KOPT-K1 (cell line): ENCODE results near the gene CC2D1B.

Source experiments
- H3K27ac ChIP-seq: fragments of 200-600 bp; sonication (generic); 2 replicates; pipeline ENCODE4 v1.5.1; 2016; ENCODE audit warnings: antibody characterized with exemption, mild to moderate bottlenecking, low read depth, low read length; ENCODE audit not compliant: poor library complexity, severe bottlenecking
- H3K36me3 ChIP-seq: fragments of 200-600 bp; sonication (generic); 2 replicates; pipeline ENCODE4 v1.5.1; 2017; ENCODE audit warnings: antibody characterized with exemption, mild to moderate bottlenecking, low read length, moderate library complexity; ENCODE audit not compliant: insufficient read depth
- H3K9me3 ChIP-seq: fragments of 200-600 bp; sonication (generic); 2 replicates; pipeline ENCODE4 v1.5.1; 2017; ENCODE audit warnings: antibody characterized with exemption, low read length, mild to moderate bottlenecking; ENCODE audit not compliant: insufficient read depth, poor library complexity, severe bottlenecking

CC2D1B gene

DNA sequence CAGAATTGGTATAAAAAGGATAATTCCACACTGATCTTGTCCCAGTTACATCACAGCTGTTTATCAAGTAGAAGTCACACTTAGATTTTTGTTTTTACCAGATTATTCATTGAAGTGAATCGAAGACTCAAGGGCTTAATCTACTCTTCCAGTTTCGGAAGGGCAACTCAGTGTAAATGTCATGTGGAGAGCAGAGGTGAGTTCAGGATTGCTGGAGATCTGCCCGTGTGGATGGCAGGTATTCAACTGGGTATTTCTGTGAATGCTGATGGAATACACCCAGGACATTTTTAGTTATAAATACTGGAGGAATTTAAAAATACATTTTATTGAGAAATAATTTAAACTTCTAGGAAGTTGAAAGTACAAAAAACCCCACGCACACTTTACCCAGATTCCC, 19.4 kb downstream of the CC2D1B start:
- no peaks in the 10 kb centered on the region for H3K9me3 ChIP-seq
- peaks cover 12% of the 10 kb centered on the region for H3K36me3 ChIP-seq
- H3K27ac ChIP-seq: no peak overlapping the region

DNA sequence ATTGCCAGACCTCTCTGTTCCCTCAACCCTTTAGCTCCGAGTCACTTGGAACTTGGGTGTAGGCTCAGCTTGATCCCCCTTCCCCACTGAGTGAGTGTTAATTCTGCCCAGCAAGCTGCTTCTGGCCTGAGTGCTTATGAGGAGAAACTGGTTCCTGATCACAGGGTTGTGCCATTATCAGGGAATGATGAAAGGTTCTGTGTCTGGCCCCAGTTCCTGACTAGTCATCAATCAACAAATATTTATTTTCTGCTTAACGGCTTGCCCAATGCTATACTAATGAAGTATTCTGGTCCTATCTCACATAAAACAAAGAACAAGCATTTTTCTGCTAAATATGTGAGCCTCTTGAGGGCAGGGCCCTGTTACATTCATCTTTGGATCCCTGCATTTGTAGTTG, 20.8 kb downstream of the CC2D1B start:
- Histone ChIP-seq H3K9me3 (no peaks in the 10 kb centered on the region), H3K36me3 (no peaks in the 10 kb centered on the region), H3K27ac (no peak overlapping the region)

DNA sequence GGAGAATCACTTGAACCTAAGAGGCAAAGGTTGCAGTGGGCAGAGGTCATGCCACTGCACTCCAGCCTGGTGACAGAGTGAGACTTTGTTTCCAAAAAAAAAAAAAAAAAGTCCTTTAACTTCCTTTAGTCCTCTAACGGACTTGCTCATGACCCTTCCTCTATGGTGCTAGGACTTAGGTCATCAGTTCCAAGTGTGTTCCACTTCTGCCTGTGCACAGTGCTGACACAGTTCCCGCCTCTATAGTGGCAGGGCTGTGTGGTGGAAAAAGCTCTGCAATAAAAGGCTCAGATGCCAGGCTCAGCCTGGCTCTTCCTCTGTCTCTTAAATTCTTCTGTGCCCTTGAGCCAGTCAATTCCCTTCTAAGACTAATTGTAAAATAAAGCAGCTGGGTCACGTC, 22.0 kb downstream of the CC2D1B start:
- no peaks in the 10 kb centered on the region for H3K9me3 ChIP-seq
- no peak overlapping the region for H3K27ac ChIP-seq
- no peaks in the 10 kb centered on the region for H3K36me3 ChIP-seq

DNA sequence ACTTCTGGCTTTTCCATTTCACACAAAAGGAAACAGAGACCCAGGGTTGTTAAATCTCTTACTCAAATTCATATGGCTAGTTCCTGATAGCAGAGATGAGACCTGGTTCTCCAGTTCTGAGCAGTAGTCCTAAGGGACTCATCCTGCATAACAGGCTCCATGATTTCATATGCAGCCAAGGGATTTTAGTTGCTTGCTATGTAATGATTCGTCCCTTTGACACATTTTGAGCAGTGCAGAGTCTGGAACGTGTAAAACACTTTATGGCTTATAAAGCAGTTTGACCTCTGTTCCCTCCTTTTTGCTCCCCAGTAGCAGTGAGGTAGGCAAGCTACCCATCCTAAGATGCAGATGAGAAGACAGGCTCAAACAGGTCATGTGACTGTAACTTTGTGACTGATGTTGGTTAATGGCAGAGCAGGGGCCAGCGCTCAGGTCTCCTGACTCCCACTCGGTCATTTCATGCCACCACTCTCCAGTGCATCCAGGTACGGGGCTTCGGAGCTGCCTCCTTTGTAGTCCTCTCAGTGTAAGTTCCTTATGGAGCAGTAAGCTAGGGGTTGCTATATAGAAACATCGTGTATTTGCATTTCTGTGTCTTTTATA, 24.2 kb downstream of the CC2D1B start:
- Histone ChIP-seq H3K27ac (no peak overlapping the region), H3K36me3 (no peaks in the 10 kb centered on the region), H3K9me3 (no peaks in the 10 kb centered on the region)

DNA sequence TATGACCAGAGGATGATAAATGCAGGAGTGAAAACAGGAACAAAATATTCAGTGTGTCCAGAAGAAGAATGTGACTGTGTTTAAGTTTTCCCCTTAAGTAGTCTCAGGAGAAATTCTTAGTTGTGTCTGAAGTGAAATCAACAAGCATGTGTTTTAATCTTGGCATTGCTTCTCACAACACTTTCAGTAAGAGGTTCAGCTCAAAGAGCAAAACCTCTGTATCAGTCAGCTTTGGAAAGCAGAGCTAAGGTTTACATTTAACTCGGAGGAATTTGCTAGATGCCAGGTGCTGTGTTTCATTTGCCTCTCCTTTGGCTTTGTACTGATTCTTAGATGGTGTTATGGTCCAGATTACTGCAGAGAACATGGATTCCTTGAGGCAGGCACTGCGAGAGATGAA, 28.6 kb downstream of the CC2D1B start:
- Histone ChIP-seq H3K36me3 (no peaks in the 10 kb centered on the region), H3K27ac (no peak overlapping the region)

DNA sequence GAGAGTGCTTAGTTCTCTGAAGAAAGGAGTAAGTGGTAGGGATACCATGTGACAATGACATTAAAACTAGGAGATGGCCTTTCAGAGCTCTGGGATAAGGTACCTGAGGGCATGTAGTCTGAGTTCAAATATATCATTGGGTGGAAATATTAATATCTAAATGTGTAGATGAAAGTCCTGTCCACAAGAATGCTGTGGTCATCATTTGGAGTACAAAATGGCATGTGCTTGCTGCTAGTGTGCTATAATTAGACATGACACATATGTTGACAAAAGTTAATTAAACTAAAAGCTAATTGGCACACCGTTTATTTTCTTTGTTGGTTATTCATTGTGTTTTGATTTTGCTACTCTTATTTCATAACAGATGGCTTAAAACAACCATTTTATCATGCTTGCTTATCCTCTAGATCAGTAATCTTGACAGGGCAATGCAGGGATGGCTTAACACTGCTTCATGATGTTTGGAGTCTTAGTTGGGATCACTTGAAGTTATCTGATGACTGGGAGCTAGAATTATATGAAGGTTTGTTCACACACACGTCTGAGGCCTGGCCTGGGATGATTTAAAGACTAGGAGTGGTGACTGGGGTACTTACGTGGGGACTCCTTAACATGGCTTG, 31.0 kb downstream of the CC2D1B start:
- no peaks in the 10 kb centered on the region for H3K36me3 ChIP-seq
- no peaks in the 10 kb centered on the region for H3K9me3 ChIP-seq
- H3K27ac ChIP-seq: no peak overlapping the region

More for the DNA sequence above, 28.6 kb downstream of the CC2D1B start:
- H3K9me3 ChIP-seq: no peaks in the 10 kb centered on the region

DNA sequence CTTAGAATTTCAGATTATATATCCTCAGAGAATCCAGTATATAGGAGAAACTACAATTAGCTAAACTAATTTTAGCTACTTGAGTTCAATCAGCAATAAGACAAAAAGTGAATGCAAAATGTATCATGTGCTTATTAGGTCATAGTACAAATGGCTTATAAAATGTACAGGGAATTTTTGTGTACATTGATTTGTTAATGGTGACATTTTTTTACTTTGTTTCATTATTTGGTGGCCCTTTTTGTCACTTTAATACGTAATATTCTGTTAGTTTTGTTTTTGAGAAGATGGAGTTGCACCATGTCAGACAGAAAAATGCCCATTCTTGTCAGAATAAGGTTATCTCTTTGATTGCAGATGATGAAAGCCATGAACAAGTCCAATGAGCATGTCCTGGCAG, 33.6 kb downstream of the CC2D1B start:
- Histone ChIP-seq H3K9me3 (no peaks in the 10 kb centered on the region), H3K27ac (no peak overlapping the region), H3K36me3 (no peaks in the 10 kb centered on the region)

DNA sequence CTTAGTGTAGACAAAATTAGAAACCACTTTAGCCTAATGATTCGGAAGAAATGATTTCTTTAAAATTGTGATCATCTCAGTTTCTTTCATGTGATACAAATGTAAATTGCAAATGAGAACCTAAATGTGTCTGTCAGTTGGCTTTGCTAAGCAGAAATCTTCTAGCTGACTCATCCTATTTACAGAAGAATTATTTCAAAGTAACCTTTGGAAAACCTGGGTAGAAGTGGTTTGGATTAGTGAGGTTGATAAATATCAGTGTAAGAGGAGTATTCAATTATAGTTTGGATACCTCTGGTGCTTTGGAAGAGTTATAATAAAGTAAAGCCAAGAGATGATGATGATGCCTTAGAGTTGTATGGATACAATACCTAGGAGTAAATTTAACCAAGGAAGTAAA, 37.4 kb downstream of the CC2D1B start:
- no peaks in the 10 kb centered on the region for H3K9me3 ChIP-seq
- no peaks in the 10 kb centered on the region for H3K36me3 ChIP-seq
- no peak overlapping the region for H3K27ac ChIP-seq

DNA sequence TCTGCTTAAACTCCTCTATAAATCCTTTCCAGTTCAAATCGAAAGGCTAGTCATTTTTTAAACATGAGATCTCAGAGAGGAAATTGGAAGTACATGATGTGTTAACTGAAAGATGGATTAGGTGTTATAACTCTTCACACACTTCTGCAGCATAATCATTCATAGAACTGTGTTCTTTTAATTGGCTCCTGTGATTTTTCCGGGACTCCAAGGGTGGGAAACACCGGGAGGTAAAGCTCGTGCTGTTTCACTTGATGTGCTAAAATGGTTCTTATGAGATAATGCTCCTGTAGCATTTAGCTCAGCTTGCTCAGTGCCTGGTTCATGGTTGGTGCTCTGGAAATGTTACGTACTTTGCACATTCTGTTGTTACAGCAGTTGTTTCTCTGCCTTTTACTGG, 40.2 kb downstream of the CC2D1B start:
- H3K36me3 ChIP-seq: no peaks in the 10 kb centered on the region
- no peaks in the 10 kb centered on the region for H3K9me3 ChIP-seq
- H3K27ac ChIP-seq: no peak overlapping the region

DNA sequence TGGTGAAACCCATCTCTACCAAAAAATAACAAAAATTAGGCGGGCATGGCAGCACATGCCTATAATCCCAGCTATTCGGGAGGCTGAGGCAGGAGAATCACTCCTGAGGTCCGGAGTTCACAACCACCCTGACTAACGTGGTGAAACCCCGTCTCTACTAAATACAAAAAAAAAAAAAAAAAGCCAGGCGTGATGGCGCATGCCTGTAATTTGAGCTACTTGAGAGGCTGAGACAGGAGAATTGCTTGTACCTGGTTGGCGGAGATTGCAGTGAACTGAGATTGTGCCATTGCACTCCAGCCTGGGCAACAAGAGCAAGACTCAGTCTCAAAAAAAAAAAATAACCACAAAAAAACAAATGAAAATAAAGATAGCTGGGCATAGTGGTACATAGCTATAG, 42.3 kb downstream of the CC2D1B start:
- H3K27ac ChIP-seq: no peak overlapping the region
- no peaks in the 10 kb centered on the region for H3K9me3 ChIP-seq
- no peaks in the 10 kb centered on the region for H3K36me3 ChIP-seq

DNA sequence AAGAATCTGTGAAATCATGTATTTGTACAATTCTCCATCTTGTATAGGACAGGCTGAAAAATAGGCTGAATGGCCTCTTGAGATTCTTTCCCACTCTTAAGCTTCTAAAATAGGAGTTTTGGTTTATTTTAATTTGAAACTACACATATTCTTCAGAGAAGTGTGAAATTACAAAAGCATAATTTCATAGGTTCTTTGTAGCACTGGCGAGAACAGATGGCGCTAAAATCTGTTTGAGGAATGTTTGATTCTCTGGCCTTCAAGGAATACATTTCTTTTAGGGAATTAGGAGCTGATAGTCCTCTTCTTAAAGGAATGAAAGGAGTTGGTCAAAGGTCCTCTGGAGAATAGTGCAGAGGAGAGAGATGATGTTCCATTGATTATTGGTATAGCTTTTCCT, 44.9 kb downstream of the CC2D1B start:
- Histone ChIP-seq H3K9me3 (no peaks in the 10 kb centered on the region), H3K36me3 (no peaks in the 10 kb centered on the region), H3K27ac (no peak overlapping the region)

DNA sequence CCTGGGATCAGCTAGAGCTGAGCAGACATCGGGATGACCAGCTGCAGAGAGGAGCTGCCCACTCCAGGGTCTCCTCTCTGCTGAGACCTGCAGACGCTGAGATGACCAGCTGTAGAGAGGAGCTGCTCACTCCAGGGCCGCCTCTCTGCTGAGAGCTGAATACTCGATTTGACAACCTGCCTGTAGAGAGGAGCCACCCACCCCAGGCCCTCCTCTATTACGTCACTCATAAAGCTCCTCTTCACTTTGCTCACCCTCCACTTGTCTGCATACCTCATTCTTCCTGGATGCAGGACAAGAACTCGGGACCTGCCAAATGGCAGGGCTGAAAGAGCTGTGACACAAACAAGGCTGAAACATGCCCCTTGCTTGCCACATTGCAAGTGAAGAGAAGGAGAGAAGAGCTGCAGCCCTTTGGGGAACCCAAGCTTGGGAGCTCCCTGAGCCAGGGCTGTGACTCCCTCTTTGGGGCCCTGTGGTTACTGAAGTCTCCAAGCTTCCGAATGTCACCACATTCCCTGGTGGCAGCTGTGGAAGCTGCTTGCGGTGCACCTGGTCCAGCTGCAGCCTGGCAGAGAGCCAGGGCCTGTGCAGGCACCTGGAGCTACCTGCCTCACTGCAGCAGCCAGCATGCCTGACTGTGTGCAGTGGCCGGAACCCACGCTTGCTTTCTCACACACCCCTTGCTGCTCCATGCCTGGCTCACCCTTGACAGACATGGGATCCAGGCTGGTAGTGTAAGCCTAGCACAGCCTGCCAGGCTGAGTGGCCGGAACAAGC, 59.6 kb downstream of the CC2D1B start:
- Histone ChIP-seq H3K9me3 (no peaks in the 10 kb centered on the region), H3K27ac (no peak overlapping the region), H3K36me3 (no peaks in the 10 kb centered on the region)

DNA sequence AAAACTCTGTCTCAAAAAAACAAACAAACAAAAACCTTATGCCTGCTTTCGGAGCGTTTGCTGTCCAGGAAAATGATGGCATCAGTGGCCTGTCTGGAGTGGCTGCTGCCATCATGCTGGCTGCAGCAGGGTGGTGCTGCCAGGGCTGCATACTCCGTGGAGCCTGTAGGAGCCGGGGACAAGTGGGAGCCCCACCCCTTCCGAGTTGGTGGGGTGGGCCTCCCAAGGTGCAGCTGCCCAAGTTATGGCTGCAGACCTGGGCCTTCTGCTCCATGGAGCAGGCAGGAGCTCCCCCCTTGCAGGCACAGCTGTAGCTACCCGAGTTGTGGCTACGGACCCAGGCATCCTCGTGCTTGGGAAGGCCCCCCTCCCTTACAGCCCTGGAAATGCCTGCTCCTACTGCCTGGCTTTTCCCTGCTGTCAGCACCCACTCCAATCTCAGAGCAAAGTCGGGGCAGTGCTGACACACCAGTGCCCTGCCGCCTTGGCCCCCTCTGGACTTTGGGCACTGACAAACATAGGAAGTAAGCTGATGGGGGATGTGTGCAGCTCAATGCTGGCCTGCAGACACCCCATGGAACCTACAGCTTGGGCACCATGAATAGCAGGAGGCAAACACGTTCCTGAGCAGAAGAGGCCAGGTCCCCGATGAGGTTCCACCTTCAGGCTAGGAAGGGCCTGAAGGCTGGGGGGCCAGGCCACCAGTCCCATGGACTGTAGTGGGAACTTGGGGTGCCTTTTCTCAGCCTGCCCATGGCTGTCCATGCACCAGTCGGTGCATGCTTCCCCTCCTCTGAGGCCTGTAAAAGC, 60.4 kb downstream of the CC2D1B start:
- Histone ChIP-seq H3K36me3 (no peaks in the 10 kb centered on the region), H3K9me3 (no peaks in the 10 kb centered on the region), H3K27ac (no peak overlapping the region)
